Endothelial cell of umbilical vein (primary cell): ENCODE data around the gene GLRX5. TPM values are rescaled to one million over a fixed set of nuclear protein-coding genes. Genes with fewer than 3 reads are reported as not detected.

Source experiments
- BruUV-seq: library from RNA; stranded (reverse); fragments of 400-500 nt; replicated peaks from 2 replicates; lab custom pipeline; 2021; lab: Mats Ljungman, UMichigan
- CTCF ChIA-PET: fragments of 300-600, 350-600 bp; sonication (Branson Sonifier 250); formaldehyde crosslinking; loops from one replicate; lab custom pipeline; 2021; ENCODE audit warnings: antibody characterized with exemption, inconsistent platforms; lab: Charles Lee
- POLR2A ChIA-PET: fragments of 300-600, 350-600 bp; sonication (Branson Sonifier 250); formaldehyde crosslinking; loops from one replicate; lab custom pipeline; 2021; ENCODE audit warnings: antibody characterized with exemption, inconsistent platforms; lab: Charles Lee
- DNase-seq: peaks from one replicate; pipeline ENCODE4 v3.0.0-alpha.2; 2011; ENCODE audit warnings: low read depth, low spot score
- FAIRE-seq: peaks from 2 replicates; lab custom pipeline; 2011; peaks lifted over from hg19 to GRCh38; lab: Jason Lieb, UNC
- H2AFZ ChIP-seq: 2 replicates; pipeline ENCODE4 v1.6.0; 2012; ENCODE audit warnings: low read depth, low read length, control low read depth, inconsistent platforms
- H3K27ac ChIP-seq: 2 replicates; pipeline ENCODE4 v1.5.1; 2011; ENCODE audit warnings: low read depth, mild to moderate bottlenecking, control low read depth, low read length, moderate library complexity; ENCODE audit not compliant: insufficient read depth
- H3K27me3 ChIP-seq, 2 experiments: 2 replicates each; pipeline versions ENCODE4 v1.6.0 to v1.6.1; 2011; ENCODE audit warnings: low read length in 2 of 2, mixed read lengths in 1 of 2; ENCODE audit not compliant: control insufficient read depth in 2 of 2, insufficient read depth in 2 of 2
- H3K36me3 ChIP-seq, 2 experiments: 2 replicates in 1 of 2; 3 replicates in 1 of 2; pipeline ENCODE4 v1.5.1; 2011; ENCODE audit warnings: low read length in 2 of 2, mild to moderate bottlenecking in 1 of 2, moderate library complexity in 1 of 2; ENCODE audit not compliant: control insufficient read depth in 2 of 2, insufficient read depth in 2 of 2; ENCODE audit errors: extremely low read depth in 1 of 2
- H3K4me1 ChIP-seq: 3 replicates; pipeline ENCODE4 v1.5.1; 2011; ENCODE audit warnings: mild to moderate bottlenecking, low read length; ENCODE audit not compliant: control insufficient read depth, insufficient read depth; ENCODE audit errors: extremely low read depth
- H3K4me2 ChIP-seq: 2 replicates; pipeline ENCODE4 v1.6.1; 2011; ENCODE audit warnings: low read length, control low read depth, mixed read lengths; ENCODE audit not compliant: insufficient read depth
- H3K4me3 ChIP-seq, 3 experiments: fragments of 200-600 bp in 1 of 3; sonication (generic), shearing (Covaris generic) in 1 of 3; replicated peaks in 1 of 3; 2 replicates each; pipeline ENCODE4 v1.5.1; 2011 to 2016; ENCODE audit warnings: control low read depth in 3 of 3, low read length in 3 of 3, mild to moderate bottlenecking in 2 of 3, inconsistent platforms in 1 of 3, low read depth in 1 of 3, moderate library complexity in 1 of 3; ENCODE audit not compliant: insufficient read depth in 1 of 3
- H3K79me2 ChIP-seq: 2 replicates; pipeline ENCODE4 v1.6.0; 2012; ENCODE audit warnings: low read length, inconsistent platforms; ENCODE audit not compliant: control insufficient read depth, insufficient read depth
- H3K9ac ChIP-seq: replicated peaks from 2 replicates; pipeline ENCODE3; 2011; ENCODE audit warnings: low read length, control low read depth; ENCODE audit not compliant: insufficient read depth; ENCODE audit errors: extremely low read depth
- H3K9me1 ChIP-seq: replicated peaks from 3 replicates; pipeline ENCODE4 v1.6.0; 2011; ENCODE audit warnings: mild to moderate bottlenecking, low read length; ENCODE audit not compliant: control insufficient read depth, insufficient read depth; ENCODE audit errors: extremely low read depth
- H3K9me3 ChIP-seq: replicated peaks from 2 replicates; pipeline ENCODE4 v1.5.1; 2012; ENCODE audit warnings: low read length, inconsistent platforms; ENCODE audit not compliant: control insufficient read depth, insufficient read depth
- H4K20me1 ChIP-seq: replicated peaks from 2 replicates; pipeline ENCODE3; 2011; ENCODE audit warnings: mild to moderate bottlenecking, low read length; ENCODE audit not compliant: control insufficient read depth, insufficient read depth; ENCODE audit errors: extremely low read depth
- CTCF ChIP-seq, 2 donors: IDR thresholded peaks; 1 replicate in 1 of 2; 2 replicates in 1 of 2; pipeline ENCODE4 v1.5.1; 2011; ENCODE audit warnings: low read length in 2 of 2, mild to moderate bottlenecking in 2 of 2, moderate library complexity in 2 of 2, control low read depth in 1 of 2, inconsistent platforms in 1 of 2, low read depth in 1 of 2; ENCODE audit not compliant: insufficient read depth in 1 of 2; ENCODE audit errors: extremely low read depth in 1 of 2
- EZH2 ChIP-seq: IDR thresholded peaks from 2 replicates; pipeline ENCODE4 v1.6.1; 2012; ENCODE audit warnings: borderline replicate concordance, low read depth, mild to moderate bottlenecking, moderate library complexity, low read length, inconsistent platforms; ENCODE audit not compliant: severe bottlenecking
- FOS ChIP-seq: IDR thresholded peaks from 2 replicates; pipeline ENCODE4 v1.6.1; 2011; ENCODE audit warnings: mild to moderate bottlenecking, low read length, moderate library complexity, borderline replicate concordance; ENCODE audit not compliant: insufficient read depth
- GATA2 ChIP-seq: IDR thresholded peaks from 2 replicates; pipeline ENCODE4 v1.7.0; 2011; ENCODE audit warnings: low read depth, mild to moderate bottlenecking, moderate library complexity, mixed read lengths, low read length; ENCODE audit not compliant: insufficient read length, insufficient read depth
- JUN ChIP-seq: IDR thresholded peaks from 2 replicates; pipeline ENCODE4 v1.6.1; 2011; ENCODE audit warnings: borderline replicate concordance, low read depth; ENCODE audit not compliant: insufficient read length, insufficient read depth
- MAX ChIP-seq: IDR thresholded peaks from 2 replicates; pipeline ENCODE4 v1.6.1; 2011; ENCODE audit not compliant: insufficient read depth, insufficient read length
- MYC ChIP-seq: IDR thresholded peaks from one replicate; pipeline ENCODE4 v1.6.1; 2011; ENCODE audit warnings: mild to moderate bottlenecking, low read depth, low read length
- POLR2A ChIP-seq: IDR thresholded peaks from 2 replicates; pipeline ENCODE4 v1.6.1; 2012; ENCODE audit warnings: low read depth, mild to moderate bottlenecking, control low read depth, low read length
- POLR2AphosphoS5 ChIP-seq: IDR thresholded peaks from 2 replicates; pipeline ENCODE4 v1.6.1; 2012; ENCODE audit warnings: low read depth, mild to moderate bottlenecking, control low read depth, low read length, moderate library complexity; ENCODE audit not compliant: insufficient read depth
- dilution Hi-C: fragments of 300-500 bp; cut with MboI; formaldehyde crosslinking; loops from one replicate; pipeline ENCODE4 v1.15.0; 2019; ENCODE audit warnings: low sequenced_read_pairs; ENCODE audit not compliant: extremely low pct_ligation_motif_present
- intact Hi-C: fragments of 100-400 bp; cut with micrococcal nuclease; formaldehyde crosslinking; loops from one replicate; pipeline ENCODE4 v1.10.0; 2022
- polyA plus RNA-seq, 4 experiments: library from polyadenylated mRNA; depleted of rRNA in 3 of 4; stranded (reverse) in 3 of 4; unstranded in 1 of 4; fragments of >200 nt; gene quantifications; 2 replicates each; pipeline versions ENCODE4 v1.2.1 to v1.2.3, GENCODE V29; 2011 to 2012; ENCODE audit warnings: missing spikeins in 1 of 4
- total RNA-seq: library from RNA; stranded (reverse); gene quantifications from 2 replicates; pipeline ENCODE4 v1.2.3, GENCODE V29; 2021

Gene GLRX5
- total and polyA plus RNA-seq, 2 donors (not counting 3 experiments of a cell fraction or from before 2014, with no cell fraction given) = 42.6 to 52.0 TPM

GRCh38 chr14:95544588-95544987 lies 9.7 kb downstream of the GLRX5 start:
- Histone ChIP-seq H3K4me2 (no peak overlapping the region), H3K27me3 (no peaks in the 10 kb centered on the region), H3K9me1 (no peaks in the 10 kb centered on the region), H4K20me1 (no peaks in the 10 kb centered on the region), H3K36me3 (no peaks in the 10 kb centered on the region), H3K9ac (no peak overlapping the region), H3K79me2 (peaks cover 36% of the 10 kb centered on the region), H3K4me3 (no peak overlapping the region), H2AFZ (no peak overlapping the region), H3K27ac (no peak overlapping the region), H3K4me1 (peaks cover 36% of the 10 kb centered on the region), H3K9me3 (no peaks in the 10 kb centered on the region)
- ChIA-PET CTCF (no interaction called here), POLR2A (no interaction called here)
- no peak for TF ChIP-seq POLR2A
- no peak for TF ChIP-seq CTCF (IDR thresholded peaks at IDR 0.05; ENCODE audit: extremely low read depth in 1 of 2, insufficient read depth in 1 of 2, low read depth in 1 of 2, low read length in 2 of 2)
- TF ChIP-seq POLR2AphosphoS5 = no peak
- no peak for TF ChIP-seq EZH2
- TF ChIP-seq JUN = no peak
- no peak for TF ChIP-seq MYC
- no peak for TF ChIP-seq FOS
- no peak for TF ChIP-seq MAX
- TF ChIP-seq GATA2 = no peak
- intact Hi-C loops (no loop called here), dilution Hi-C loops (no loop called here)
- no TSS peak for BruUV-seq
- DNase-seq (no peak), FAIRE-seq (no peak)
